B cell (primary cell): Measurements from ENCODE around the gene POFUT2. TPM values are rescaled to one million over a fixed set of nuclear protein-coding genes. Genes with fewer than 3 reads are reported as not detected.

Experiments
- ATAC-seq: fragments of 200-7000 bp; cut with Tn5 transposase; one replicate; pipeline ENCODE4 v1.10.0; 2021; ENCODE audit warnings: low read depth, mild to moderate bottlenecking, moderate number of reproducible peaks, moderate library complexity
- CTCF ChIA-PET: fragments of 350-600 bp; sonication (Branson Sonifier 250); formaldehyde crosslinking; loops from one replicate; lab custom pipeline; 2021; ENCODE audit warnings: antibody characterized with exemption, inconsistent platforms; lab: Charles Lee
- POLR2A ChIA-PET: fragments of 350-600 bp; sonication (Branson Sonifier 250); formaldehyde crosslinking; loops from one replicate; lab custom pipeline; 2021; ENCODE audit warnings: antibody characterized with exemption; lab: Charles Lee
- DNase-seq: peaks from one replicate; pipeline ENCODE4 v3.0.0; 2013
- H2AFZ ChIP-seq: 2 replicates; pipeline ENCODE4 v1.6.1; 2012; ENCODE audit warnings: mild to moderate bottlenecking, low read depth, low read length; ENCODE audit not compliant: insufficient read depth, poor library complexity, severe bottlenecking
- H3K27ac ChIP-seq, 2 donors: 1 replicate in 1 of 2; 2 replicates in 1 of 2; pipeline ENCODE4 v1.5.1; 2012 to 2013; ENCODE audit warnings: low read length in 2 of 2, mild to moderate bottlenecking in 2 of 2, moderate library complexity in 1 of 2
- H3K27me3 ChIP-seq, 4 experiments: fragments of 200-600 bp in 1 of 4; sonication (generic) in 1 of 4; replicated peaks in 1 of 4; 1 replicate in 2 of 4; 2 replicates in 2 of 4; pipeline versions ENCODE4 v1.6.1 to v1.7.0; 2013 to 2016; ENCODE audit warnings: low read length in 3 of 4, mild to moderate bottlenecking in 2 of 4, mixed read lengths in 1 of 4, moderate library complexity in 1 of 4; ENCODE audit not compliant: insufficient read depth in 4 of 4, control insufficient read depth in 3 of 4; ENCODE audit errors: control extremely low read depth in 1 of 4
- H3K36me3 ChIP-seq, 2 experiments: replicated peaks in 1 of 2; 1 replicate in 1 of 2; 2 replicates in 1 of 2; pipeline versions ENCODE4 v1.6.1 to v1.7.1; 2013; ENCODE audit warnings: low read length in 1 of 2; ENCODE audit not compliant: insufficient read depth in 2 of 2, control insufficient read depth in 1 of 2; ENCODE audit errors: control extremely low read depth in 1 of 2, extremely low read depth in 1 of 2
- H3K4me1 ChIP-seq, 2 donors: fragments of 200-600 bp in 1 of 2; sonication (generic) in 1 of 2; 1 replicate in 1 of 2; 2 replicates in 1 of 2; pipeline versions ENCODE4 v1.5.1 to v1.6.1; 2013 to 2017; ENCODE audit warnings: low read length in 2 of 2; ENCODE audit not compliant: control insufficient read depth in 2 of 2, insufficient read depth in 2 of 2
- H3K4me2 ChIP-seq: replicated peaks from 2 replicates; pipeline ENCODE3; 2012; ENCODE audit warnings: mild to moderate bottlenecking, low read depth, low read length; ENCODE audit not compliant: poor library complexity, severe bottlenecking
- H3K4me3 ChIP-seq, 5 experiments: fragments of 200-600 bp in 1 of 5; sonication (generic) in 1 of 5; 1 replicate in 3 of 5; 2 replicates in 2 of 5; pipeline versions ENCODE4 v1.5.1 to v1.7.0; 2011 to 2016; ENCODE audit warnings: low read length in 4 of 5, mild to moderate bottlenecking in 4 of 5, low read depth in 2 of 5, control low read depth in 1 of 5, moderate library complexity in 1 of 5; ENCODE audit not compliant: insufficient read depth in 1 of 5; ENCODE audit errors: control extremely low read depth in 1 of 5, extremely low read depth in 1 of 5
- H3K79me2 ChIP-seq: fragments of 200-600 bp; sonication (generic); one replicate; pipeline ENCODE4 v1.6.0; 2016; ENCODE audit warnings: low read length; ENCODE audit not compliant: control insufficient read depth, insufficient read depth
- H3K9ac ChIP-seq: fragments of 200-600 bp; sonication (generic); 2 replicates; pipeline ENCODE4 v1.6.1; 2017; ENCODE audit warnings: mild to moderate bottlenecking, low read length, moderate library complexity
- H3K9me3 ChIP-seq, 3 donors: one replicate each; pipeline versions ENCODE4 v1.6.1 to v1.7.1; 2013; ENCODE audit warnings: low read length in 2 of 3; ENCODE audit not compliant: control insufficient read depth in 2 of 3, insufficient read depth in 1 of 3; ENCODE audit errors: control extremely low read depth in 1 of 3
- H4K20me1 ChIP-seq: 2 replicates; pipeline ENCODE4 v1.6.0; 2012; ENCODE audit warnings: mild to moderate bottlenecking, low read length; ENCODE audit not compliant: insufficient read depth, control insufficient read depth, poor library complexity, severe bottlenecking
- H3K27ac Mint-ChIP-seq: one replicate; pipeline ENCODE4 v1.8.0; 2021; ENCODE audit warnings: mixed read lengths
- H3K27me3 Mint-ChIP-seq: one replicate; pipeline ENCODE4 v1.8.0; 2021; ENCODE audit warnings: mixed read lengths
- H3K4me1 Mint-ChIP-seq: one replicate; pipeline ENCODE4 v1.8.0; 2021; ENCODE audit warnings: mixed read lengths
- H3K4me3 Mint-ChIP-seq: one replicate; pipeline ENCODE4 v1.8.0; 2021; ENCODE audit warnings: mixed read lengths
- H3K9me3 Mint-ChIP-seq: one replicate; pipeline ENCODE4 v1.8.0; 2022; ENCODE audit warnings: mixed read lengths; ENCODE audit not compliant: insufficient read depth
- CTCF ChIP-seq: fragments of 200-600 bp; IDR thresholded peaks from one replicate; pipeline ENCODE4 v1.8.0; 2022; ENCODE audit warnings: antibody characterized with exemption, mild to moderate bottlenecking
- EZH2 ChIP-seq: IDR thresholded peaks from 2 replicates; pipeline ENCODE4 v1.6.1; 2012; ENCODE audit warnings: borderline replicate concordance, low read depth, mild to moderate bottlenecking, moderate library complexity, low read length; ENCODE audit not compliant: insufficient read depth, poor library complexity, severe bottlenecking
- WGBS: methylation state at CpG from one replicate; pipeline ENCODE4 v1.1.5; 2013; ENCODE audit warnings: missing lambda C conversion rate; ENCODE audit not compliant: insufficient coverage; 5-methylcytosine and 5-hydroxymethylcytosine counted together
- intact Hi-C: fragments of 100-400 bp; cut with micrococcal nuclease; formaldehyde crosslinking; loops from one replicate; pipeline ENCODE4 v1.10.0; 2022
- polyA plus RNA-seq: library from polyadenylated mRNA; depleted of rRNA; stranded (reverse); fragments of >200 nt; gene quantifications from 2 replicates; pipeline ENCODE4 v1.2.3, GENCODE V29; 2012
- total RNA-seq, 2 donors: library from RNA; stranded (reverse); fragments of 120-200 nt in 1 of 2; gene quantifications; 1 replicate in 1 of 2; 2 replicates in 1 of 2; pipeline versions ENCODE4 v1.2.3 to v1.2.4, GENCODE V29; 2013 to 2022

The POFUT2 gene
- total and polyA plus RNA-seq, 2 donors (not counting 1 experiment from before 2014, with no cell fraction given) = 38.3 to 41.8 TPM

- H3K36me3 ChIP-seq = no peaks in the 10 kb centered on the region
- no peak overlapping the region for H3K27ac ChIP-seq
- H3K79me2 ChIP-seq = no peaks in the 10 kb centered on the region
- ATAC-seq (no peak), DNase-seq (no peak)
- H3K4me1 ChIP-seq = peaks cover 6 to 15% of the 10 kb centered on the region in 2 donors
- ChIA-PET POLR2A (no interaction called here), CTCF (no interaction called here)
- H3K9me3 Mint-ChIP-seq = no peaks in the 10 kb centered on the region
- peaks cover 5% of the 10 kb centered on the region for H3K4me1 Mint-ChIP-seq
- no peak overlapping the region for H3K4me3 Mint-ChIP-seq
- H3K9me3 ChIP-seq = peaks cover 0 to 6% (median 0%) of the 10 kb centered on the region in 3 donors
- no peak overlapping the region for H2AFZ ChIP-seq
- H3K27ac Mint-ChIP-seq = no peak overlapping the region
- intact Hi-C loops = no loop called here
- TF ChIP-seq CTCF = no peak
- TF ChIP-seq EZH2 = no peak
- no peaks in the 10 kb centered on the region for H4K20me1 ChIP-seq
- peaks cover 0 to 15% (median 4%) of the 10 kb centered on the region in 4 experiments for H3K27me3 ChIP-seq
- peaks cover 12% of the 10 kb centered on the region for H3K27me3 Mint-ChIP-seq
- H3K9ac ChIP-seq = no peak overlapping the region
- H3K4me2 ChIP-seq = peak overlapping the region; percentile 19
- WGBS = 69% methylated on average over 27 of the region's 31 CpGs
- no peak overlapping the region for H3K4me3 ChIP-seq
These were observed 31.4 kb downstream of the POFUT2 start for GRCh38 chr21:45256021-45256911.
